ENCODE results near the gene PTPRH.

- TF ChIP-seq CTCF (IDR thresholded peaks at IDR 0.05) = no peak
- TF ChIP-seq POLR2A (IDR thresholded peaks at IDR 0.05) = no peak
- TF ChIP-seq EP300 (IDR thresholded peaks at IDR 0.05; ENCODE audit: low read depth) = no peak
- no peak for TF ChIP-seq POLR2AphosphoS5 (IDR thresholded peaks at IDR 0.05)
Observed at GRCh38 chr19:55257461-55258420, 48.4 kb upstream of the PTPRH start.

All from transverse colon (tissue), 4 donors.